ENCODE measurements around the gene RNF212B.

GRCh38 chr14:23302290-23303225 is 64.8 kb downstream of the RNF212B start, which contains the start of gene PPP1R3E:
- TF ChIP-seq RFX5 (IDR thresholded peaks at IDR 0.05) (no peak), REST (IDR thresholded peaks at IDR 0.05) (no peak), JUNB (IDR thresholded peaks at IDR 0.05) (no peak), POLR2A (IDR thresholded peaks at IDR 0.05; ENCODE audit: low read length) (no peak; the same call in none of the 2 replicates)
- TF ChIP-seq, protein P1, sequence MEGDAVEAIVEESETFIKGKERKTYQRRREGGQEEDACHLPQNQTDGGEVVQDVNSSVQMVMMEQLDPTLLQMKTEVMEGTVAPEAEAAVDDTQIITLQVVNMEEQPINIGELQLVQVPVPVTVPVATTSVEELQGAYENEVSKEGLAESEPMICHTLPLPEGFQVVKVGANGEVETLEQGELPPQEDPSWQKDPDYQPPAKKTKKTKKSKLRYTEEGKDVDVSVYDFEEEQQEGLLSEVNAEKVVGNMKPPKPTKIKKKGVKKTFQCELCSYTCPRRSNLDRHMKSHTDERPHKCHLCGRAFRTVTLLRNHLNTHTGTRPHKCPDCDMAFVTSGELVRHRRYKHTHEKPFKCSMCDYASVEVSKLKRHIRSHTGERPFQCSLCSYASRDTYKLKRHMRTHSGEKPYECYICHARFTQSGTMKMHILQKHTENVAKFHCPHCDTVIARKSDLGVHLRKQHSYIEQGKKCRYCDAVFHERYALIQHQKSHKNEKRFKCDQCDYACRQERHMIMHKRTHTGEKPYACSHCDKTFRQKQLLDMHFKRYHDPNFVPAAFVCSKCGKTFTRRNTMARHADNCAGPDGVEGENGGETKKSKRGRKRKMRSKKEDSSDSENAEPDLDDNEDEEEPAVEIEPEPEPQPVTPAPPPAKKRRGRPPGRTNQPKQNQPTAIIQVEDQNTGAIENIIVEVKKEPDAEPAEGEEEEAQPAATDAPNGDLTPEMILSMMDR (IDR thresholded peaks at IDR 0.05), result no peak
